GM23338 (cell line): ENCODE measurements around the gene SLC39A11. TPM values are rescaled to one million over a fixed set of nuclear protein-coding genes. Genes with fewer than 3 reads are reported as not detected.
A peak's percentile ranks its signal among the peaks of the same experiment; 100 is the strongest.

Experiments
- ATAC-seq: fragments of 200-7000 bp; cut with Tn5 transposase; 3 replicates; pipeline ENCODE4 v1.9.1; 2020
- DNase-seq: peaks from one replicate; pipeline ENCODE4 v3.0.0-alpha.2; 2015; ENCODE audit warnings: low spot score
- H2AFZ ChIP-seq: fragments of 200-600 bp; sonication (generic); 2 replicates; pipeline ENCODE4 v1.8.0; 2016; ENCODE audit warnings: antibody characterized with exemption, mild to moderate bottlenecking, moderate library complexity
- H3F3A ChIP-seq: fragments of 200-600 bp; sonication (generic); replicated peaks from 2 replicates; pipeline ENCODE4 v1.8.0; 2017; ENCODE audit warnings: antibody characterized with exemption, mixed run types, low read depth
- H3K27ac ChIP-seq: fragments of 200-600 bp; sonication (generic); 2 replicates; pipeline ENCODE4 v1.6.1; 2016; ENCODE audit warnings: low read depth
- H3K27me3 ChIP-seq: fragments of 200-600 bp; sonication (generic); 2 replicates; pipeline ENCODE4 v1.8.0; 2016; ENCODE audit warnings: mild to moderate bottlenecking, mixed run types, moderate library complexity; ENCODE audit not compliant: insufficient read depth
- H3K36me3 ChIP-seq: fragments of 200-600 bp; sonication (generic); 2 replicates; pipeline ENCODE4 v1.8.0; 2016; ENCODE audit warnings: mild to moderate bottlenecking; ENCODE audit not compliant: insufficient read depth
- H3K4me1 ChIP-seq: fragments of 200-600 bp; sonication (generic); 2 replicates; pipeline ENCODE4 v1.8.0; 2016; ENCODE audit warnings: mild to moderate bottlenecking, moderate library complexity; ENCODE audit not compliant: insufficient read depth
- H3K4me2 ChIP-seq: fragments of 200-600 bp; sonication (generic); 2 replicates; pipeline ENCODE4 v1.7.1; 2017; ENCODE audit warnings: mixed run types
- H3K4me3 ChIP-seq: fragments of 200-600 bp; sonication (generic); 2 replicates; pipeline ENCODE4 v1.6.1; 2016; ENCODE audit warnings: mixed run types
- H3K79me2 ChIP-seq: fragments of 200-600 bp; sonication (generic); replicated peaks from 2 replicates; pipeline ENCODE4 v1.8.0; 2017; ENCODE audit warnings: mild to moderate bottlenecking; ENCODE audit not compliant: insufficient read depth
- H3K9me2 ChIP-seq: fragments of 200-600 bp; sonication (generic); 2 replicates; pipeline ENCODE4 v1.8.0; 2017; ENCODE audit not compliant: insufficient read depth
- H4K20me1 ChIP-seq: fragments of 200-600 bp; sonication (generic); replicated peaks from 2 replicates; pipeline ENCODE4 v1.8.0; 2017; ENCODE audit warnings: mild to moderate bottlenecking; ENCODE audit not compliant: insufficient read depth
- H3K27ac Mint-ChIP-seq: 2 replicates; pipeline ENCODE4 v1.8.0; 2020; ENCODE audit warnings: inconsistent platforms, mild to moderate bottlenecking, moderate library complexity, mixed read lengths
- H3K27me3 Mint-ChIP-seq: 3 replicates; pipeline ENCODE4 v1.8.0; 2022; ENCODE audit warnings: low read depth, mild to moderate bottlenecking, moderate library complexity, mixed read lengths, inconsistent platforms; ENCODE audit not compliant: insufficient read depth, poor library complexity
- H3K36me3 Mint-ChIP-seq: 3 replicates; pipeline ENCODE4 v1.8.0; 2021; ENCODE audit warnings: low read depth, mild to moderate bottlenecking, inconsistent platforms, moderate library complexity, mixed read lengths
- H3K4me1 Mint-ChIP-seq: 3 replicates; pipeline ENCODE4 v1.8.0; 2020; ENCODE audit warnings: mild to moderate bottlenecking, inconsistent platforms, mixed read lengths
- H3K4me3 Mint-ChIP-seq: 3 replicates; pipeline ENCODE4 v1.8.0; 2021; ENCODE audit warnings: moderate library complexity, mild to moderate bottlenecking, inconsistent platforms, mixed read lengths
- H3K9me3 Mint-ChIP-seq: 3 replicates; pipeline ENCODE4 v1.8.0; 2020; ENCODE audit warnings: moderate library complexity, mild to moderate bottlenecking, inconsistent platforms, mixed read lengths
- CREB1 ChIP-seq: fragments of 250-450 bp; sonication (Bioruptor Pico); IDR thresholded peaks from 2 replicates; pipeline ENCODE4 v1.5.0; 2020; ENCODE audit warnings: low read depth, mild to moderate bottlenecking, moderate library complexity
- ETS1 ChIP-seq: IDR thresholded peaks from 2 replicates; pipeline ENCODE4 v1.6.1; 2016; ENCODE audit warnings: antibody characterized with exemption
- EZH2phosphoT487 ChIP-seq: fragments of 200-600 bp; sonication (generic); IDR thresholded peaks from one replicate; pipeline ENCODE4 v1.8.1; 2018; ENCODE audit warnings: antibody characterized with exemption; ENCODE audit not compliant: unreplicated experiment
- JUNB ChIP-seq: IDR thresholded peaks from one replicate; pipeline ENCODE4 v1.6.1; 2016; ENCODE audit warnings: antibody characterized with exemption; ENCODE audit not compliant: unreplicated experiment
- NANOG ChIP-seq: IDR thresholded peaks from 2 replicates; pipeline ENCODE4 v1.6.1; 2016; ENCODE audit warnings: antibody characterized with exemption, borderline replicate concordance
- REST ChIP-seq: IDR thresholded peaks from one replicate; pipeline ENCODE4 v1.6.1; 2018; ENCODE audit warnings: antibody characterized with exemption; ENCODE audit not compliant: unreplicated experiment
- STAT1 ChIP-seq: IDR thresholded peaks from one replicate; pipeline ENCODE4 v1.6.1; 2016; ENCODE audit warnings: antibody characterized with exemption; ENCODE audit not compliant: unreplicated experiment
- ZNF114 ChIP-seq: fragments of 250-450 bp; sonication (Bioruptor Pico); IDR thresholded peaks from 2 replicates; pipeline ENCODE4 v1.5.0; 2020; ENCODE audit warnings: mild to moderate bottlenecking, moderate library complexity
- ZNF331 ChIP-seq: fragments of 250-450 bp; sonication (Bioruptor Pico); IDR thresholded peaks from 2 replicates; pipeline ENCODE4 v1.5.0; 2020; ENCODE audit warnings: low read depth, mild to moderate bottlenecking, moderate library complexity
- polyA plus RNA-seq: library from polyadenylated mRNA; unstranded; fragments of >200 nt; fragmentation: Nextera tagmentation; extraction: Ambion mirVana; gene quantifications from 2 replicates; pipeline ENCODE4 v1.2.1, GENCODE V29; 2016
- total RNA-seq: library from RNA; depleted of rRNA; stranded (reverse); fragments of >200 nt; shearing (Covaris generic); gene quantifications from 2 replicates; pipeline ENCODE4 v1.2.3, GENCODE V29; 2014
- TF ChIP-seq, protein P1 (sequence below), 2 experiments: fragments of 200-600 bp in 1 of 2; sonication (generic) in 1 of 2; conservative IDR thresholded peaks; 2 replicates each; pipeline versions ENCODE4 v1.5.1 to v1.6.1; 2016 to 2017; ENCODE audit warnings: antibody characterized with exemption in 2 of 2, low read depth in 2 of 2, mild to moderate bottlenecking in 2 of 2, moderate library complexity in 1 of 2

Gene SLC39A11
- total and polyA plus RNA-seq, 2 experiments from 2014 or later = 10.8 to 18.1 TPM

- no peak for ATAC-seq
- no peaks in the 10 kb centered on the region for H4K20me1 ChIP-seq
- H2AFZ ChIP-seq = no peak overlapping the region
- no peaks in the 10 kb centered on the region for H3K4me1 ChIP-seq
- H3K79me2 ChIP-seq = no peaks in the 10 kb centered on the region
- no peak overlapping the region for H3K27ac Mint-ChIP-seq
- H3K36me3 Mint-ChIP-seq = peaks cover 17% of the 10 kb centered on the region
- H3F3A ChIP-seq = no peaks in the 10 kb centered on the region
- TF ChIP-seq ETS1 = no peak
- TF ChIP-seq JUNB = no peak
- no peak for TF ChIP-seq ZNF331 (CRISPR knock-in tag)
- no peak for TF ChIP-seq CREB1 (CRISPR knock-in tag)
- no peak for TF ChIP-seq NANOG
- no peak for TF ChIP-seq EZH2phosphoT487
- TF ChIP-seq, protein P1, sequence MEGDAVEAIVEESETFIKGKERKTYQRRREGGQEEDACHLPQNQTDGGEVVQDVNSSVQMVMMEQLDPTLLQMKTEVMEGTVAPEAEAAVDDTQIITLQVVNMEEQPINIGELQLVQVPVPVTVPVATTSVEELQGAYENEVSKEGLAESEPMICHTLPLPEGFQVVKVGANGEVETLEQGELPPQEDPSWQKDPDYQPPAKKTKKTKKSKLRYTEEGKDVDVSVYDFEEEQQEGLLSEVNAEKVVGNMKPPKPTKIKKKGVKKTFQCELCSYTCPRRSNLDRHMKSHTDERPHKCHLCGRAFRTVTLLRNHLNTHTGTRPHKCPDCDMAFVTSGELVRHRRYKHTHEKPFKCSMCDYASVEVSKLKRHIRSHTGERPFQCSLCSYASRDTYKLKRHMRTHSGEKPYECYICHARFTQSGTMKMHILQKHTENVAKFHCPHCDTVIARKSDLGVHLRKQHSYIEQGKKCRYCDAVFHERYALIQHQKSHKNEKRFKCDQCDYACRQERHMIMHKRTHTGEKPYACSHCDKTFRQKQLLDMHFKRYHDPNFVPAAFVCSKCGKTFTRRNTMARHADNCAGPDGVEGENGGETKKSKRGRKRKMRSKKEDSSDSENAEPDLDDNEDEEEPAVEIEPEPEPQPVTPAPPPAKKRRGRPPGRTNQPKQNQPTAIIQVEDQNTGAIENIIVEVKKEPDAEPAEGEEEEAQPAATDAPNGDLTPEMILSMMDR (conservative IDR thresholded peaks at IDR 0.05; ENCODE audit: low read depth in 2 of 2) = no peak
- H3K9me3 Mint-ChIP-seq = peaks cover 36% of the 10 kb centered on the region
- DNase-seq = no peak
- no peak overlapping the region for H3K4me2 ChIP-seq
- no peak overlapping the region for H3K27ac ChIP-seq
- H3K27me3 Mint-ChIP-seq = peaks cover 6% of the 10 kb centered on the region
- no peaks in the 10 kb centered on the region for H3K4me1 Mint-ChIP-seq
- no peaks in the 10 kb centered on the region for H3K36me3 ChIP-seq
- no peak overlapping the region for H3K4me3 ChIP-seq
- no peaks in the 10 kb centered on the region for H3K27me3 ChIP-seq
- no peak overlapping the region for H3K4me3 Mint-ChIP-seq
- 0 out of 2 replicates have a peak, but pooled peaks cover 3% of the 10 kb centered on the region for H3K9me2 ChIP-seq
Observed at GRCh38 chr17:72790190-72790589, 302.3 kb downstream of the SLC39A11 start.

- DNase-seq (no peak), ATAC-seq (no peak)
- Histone ChIP-seq H3K4me3 (no peak overlapping the region), H3K9me2 (0 out of 2 replicates have a peak, but pooled peaks cover 3% of the 10 kb centered on the region), H2AFZ (no peak overlapping the region), H3K4me2 (no peak overlapping the region), H3K79me2 (no peaks in the 10 kb centered on the region), H4K20me1 (no peaks in the 10 kb centered on the region), H3F3A (no peaks in the 10 kb centered on the region), H3K36me3 (no peaks in the 10 kb centered on the region), H3K27ac (0 out of 2 replicates have a peak overlapping the region, but pooled peaks have one; percentile 26), H3K27me3 (no peaks in the 10 kb centered on the region), H3K4me1 (no peaks in the 10 kb centered on the region)
- Mint-ChIP-seq H3K9me3 (peaks cover 33% of the 10 kb centered on the region), H3K4me3 (no peak overlapping the region), H3K4me1 (no peaks in the 10 kb centered on the region), H3K27me3 (peaks cover 5% of the 10 kb centered on the region), H3K36me3 (peaks cover 16% of the 10 kb centered on the region), H3K27ac (no peak overlapping the region)
- TF ChIP-seq ZNF114 (CRISPR knock-in tag) = no peak
- TF ChIP-seq JUNB = no peak
- TF ChIP-seq, protein P1 (conservative IDR thresholded peaks at IDR 0.05; ENCODE audit: low read depth in 2 of 2) = no peak
- TF ChIP-seq NANOG = no peak
- TF ChIP-seq ETS1 = no peak
- TF ChIP-seq REST = no peak
- TF ChIP-seq STAT1 = no peak
Observed at GRCh38 chr17:72789711-72790110, 302.8 kb downstream of the SLC39A11 start.
